ENCODE measurements around the gene ZMAT5.

Gene ZMAT5, protein sequence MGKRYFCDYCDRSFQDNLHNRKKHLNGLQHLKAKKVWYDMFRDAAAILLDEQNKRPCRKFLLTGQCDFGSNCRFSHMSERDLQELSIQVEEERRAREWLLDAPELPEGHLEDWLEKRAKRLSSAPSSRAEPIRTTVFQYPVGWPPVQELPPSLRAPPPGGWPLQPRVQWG

DNA sequence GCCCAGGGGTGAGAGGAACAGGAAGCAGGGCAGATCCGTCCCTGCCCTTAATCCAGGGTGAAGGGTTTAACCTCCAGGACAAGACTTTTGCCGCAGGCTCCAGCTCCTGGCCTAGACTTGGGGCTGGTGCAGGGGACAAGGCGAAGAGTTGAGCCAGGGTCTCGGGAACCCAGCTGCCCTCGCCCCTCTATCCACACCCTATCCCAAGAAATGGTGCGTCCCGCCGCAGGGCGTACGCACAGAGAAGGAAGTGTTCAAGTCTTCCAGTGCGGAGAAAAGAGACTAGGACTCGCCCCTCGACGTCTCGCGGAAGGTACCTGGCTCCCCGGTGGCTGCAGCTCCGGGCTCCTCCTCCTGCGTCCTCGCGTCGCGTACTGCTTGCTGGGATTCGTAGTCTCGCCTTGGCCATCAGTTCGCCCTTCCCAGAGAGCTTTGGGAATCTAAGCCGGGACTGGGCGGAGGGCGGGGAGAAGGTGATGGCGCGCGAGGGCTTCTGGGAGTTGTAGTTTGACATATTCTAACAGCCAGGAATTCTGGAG lies at the start of gene ZMAT5:
ZMAT5 (minus strand) TSS at position 376 of the 539 bp plus-strand sequence. CDS start 18,463 bp downstream, outside the sequence.
- in situ Hi-C loops (cut with HindIII; ENCODE audit: low pct_ligation_motif_present, low sequenced_read_pairs) = no loop called here
- no peak for TF ChIP-seq CTCF (IDR thresholded peaks at IDR 0.05; ENCODE audit: low read depth, low read length, missing control alignments)
- H3K27ac ChIP-seq = peak within 1 kb of the TSS; percentile 91

DNA sequence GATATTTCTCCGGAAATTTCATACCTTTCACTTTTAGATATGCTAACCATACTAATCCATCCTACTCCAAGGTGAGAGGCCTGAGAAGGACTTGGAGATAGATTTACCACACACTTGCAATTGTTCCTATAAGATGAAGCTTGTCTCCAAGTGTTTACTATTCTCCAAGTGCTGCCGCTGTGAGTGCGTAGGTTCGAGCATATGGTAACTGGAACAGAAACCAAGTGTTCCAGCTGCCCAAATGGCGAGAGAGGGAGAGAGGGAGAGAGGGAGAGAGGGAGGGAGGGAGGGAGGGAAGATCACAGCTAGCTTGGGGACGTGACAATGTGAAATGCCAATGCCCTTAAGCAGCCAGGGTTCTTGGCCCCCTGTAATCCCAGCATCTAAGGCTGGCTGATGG lies 49.7 kb upstream of the ZMAT5 start:
- no peak for DNase-seq
- no peak overlapping the region for H3K27ac ChIP-seq
- no peak overlapping the region for H3K4me3 ChIP-seq (ENCODE audit: low read depth, low read length)
- peaks cover 49% of the 10 kb centered on the region for H3K36me3 ChIP-seq (replicated peaks)
- in situ Hi-C loops (cut with HindIII; ENCODE audit: low pct_ligation_motif_present, low sequenced_read_pairs) = no loop called here
- TF ChIP-seq CTCF (IDR thresholded peaks at IDR 0.05; ENCODE audit: low read depth, low read length, missing control alignments) = no peak
- H3K27me3 ChIP-seq (replicated peaks) = no peaks in the 10 kb centered on the region

More for the DNA sequence above, at the start of gene ZMAT5:
- peak; percentile 96 for DNase-seq
- peaks cover 7% of the 10 kb centered on the region for H3K36me3 ChIP-seq (replicated peaks)
- H3K4me3 ChIP-seq (ENCODE audit: low read depth, low read length) = peak within 1 kb of the TSS; percentile 100
- no peaks in the 10 kb centered on the region for H3K27me3 ChIP-seq (replicated peaks)

DNA sequence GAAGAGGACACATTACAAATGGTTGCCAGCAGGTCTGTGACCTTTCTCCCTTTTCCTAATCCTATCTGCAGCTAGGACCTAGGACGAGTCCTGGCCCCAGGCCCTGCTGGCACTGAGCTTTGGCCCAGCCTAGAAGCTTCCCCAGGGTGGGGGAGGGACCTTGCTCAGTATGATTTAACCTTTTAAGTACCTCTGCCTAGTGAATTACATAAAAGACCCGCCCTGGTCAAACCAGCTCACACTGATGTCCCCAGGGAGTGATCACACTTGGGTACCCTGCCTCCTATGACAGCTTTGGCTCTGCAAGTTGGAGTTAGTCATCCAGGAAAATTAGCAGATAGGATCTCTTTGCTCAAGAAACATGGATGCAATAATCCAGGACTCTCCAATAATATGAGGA lies 49.3 kb upstream of the ZMAT5 start:
- in situ Hi-C loops (cut with HindIII; ENCODE audit: low pct_ligation_motif_present, low sequenced_read_pairs) = no loop called here
- Histone ChIP-seq H3K27me3 (replicated peaks) (no peaks in the 10 kb centered on the region), H3K4me3 (ENCODE audit: low read depth, low read length) (no peak overlapping the region), H3K27ac (no peak overlapping the region), H3K36me3 (replicated peaks) (peaks cover 51% of the 10 kb centered on the region)
- TF ChIP-seq CTCF (IDR thresholded peaks at IDR 0.05; ENCODE audit: low read depth, low read length, missing control alignments) = no peak
- DNase-seq = no peak

DNA sequence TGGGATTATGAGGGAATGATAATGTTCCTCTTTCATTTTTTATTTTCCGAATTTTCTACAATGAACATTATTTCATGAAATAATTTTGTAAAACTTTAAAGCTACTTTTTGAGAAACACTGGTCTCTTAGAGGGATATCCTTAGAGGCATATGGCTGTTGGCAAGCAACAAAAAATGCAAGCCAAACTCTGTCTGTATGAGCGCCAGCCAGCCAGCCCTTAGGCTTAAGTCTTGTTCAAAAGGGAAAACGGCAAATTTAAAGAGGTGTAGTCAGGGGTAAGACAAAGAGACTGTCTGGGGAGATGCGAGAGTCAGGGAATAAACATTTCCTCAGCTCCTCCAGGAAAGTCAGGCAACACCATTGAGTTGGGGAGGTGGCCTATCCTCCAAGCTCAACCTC lies 48.8 kb upstream of the ZMAT5 start:
- Histone ChIP-seq H3K27ac (no peak overlapping the region), H3K27me3 (replicated peaks) (no peaks in the 10 kb centered on the region), H3K36me3 (replicated peaks) (peaks cover 54% of the 10 kb centered on the region), H3K4me3 (ENCODE audit: low read depth, low read length) (no peak overlapping the region)
- no peak for TF ChIP-seq CTCF (IDR thresholded peaks at IDR 0.05; ENCODE audit: low read depth, low read length, missing control alignments)
- in situ Hi-C loops (cut with HindIII; ENCODE audit: low pct_ligation_motif_present, low sequenced_read_pairs) = no loop called here
- DNase-seq = no peak

DNA sequence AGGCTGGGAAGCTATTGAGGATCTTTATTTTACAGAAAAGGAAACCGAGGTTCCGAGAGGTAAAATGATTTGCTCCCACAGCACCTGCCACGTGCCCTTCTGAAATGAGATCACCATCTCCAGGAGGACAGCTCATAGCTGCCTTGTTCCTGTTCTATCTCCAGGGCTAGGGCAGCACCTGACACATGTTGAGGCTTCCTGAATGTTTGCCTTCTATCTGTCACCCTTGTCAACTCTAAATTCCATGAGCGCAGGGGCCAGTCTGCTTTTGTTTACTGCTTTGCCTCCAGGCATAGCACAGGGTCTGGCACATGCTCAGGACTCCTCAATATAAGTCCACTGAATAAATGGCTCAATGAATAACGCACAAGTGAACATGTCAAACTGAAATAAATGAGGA lies 47.2 kb upstream of the ZMAT5 start:
- no peak overlapping the region for H3K4me3 ChIP-seq (ENCODE audit: low read depth, low read length)
- in situ Hi-C loops (cut with HindIII; ENCODE audit: low pct_ligation_motif_present, low sequenced_read_pairs) = no loop called here
- peaks cover 56% of the 10 kb centered on the region for H3K36me3 ChIP-seq (replicated peaks)
- no peaks in the 10 kb centered on the region for H3K27me3 ChIP-seq (replicated peaks)
- TF ChIP-seq CTCF (IDR thresholded peaks at IDR 0.05; ENCODE audit: low read depth, low read length, missing control alignments) = no peak
- no peak overlapping the region for H3K27ac ChIP-seq
- DNase-seq = no peak

DNA sequence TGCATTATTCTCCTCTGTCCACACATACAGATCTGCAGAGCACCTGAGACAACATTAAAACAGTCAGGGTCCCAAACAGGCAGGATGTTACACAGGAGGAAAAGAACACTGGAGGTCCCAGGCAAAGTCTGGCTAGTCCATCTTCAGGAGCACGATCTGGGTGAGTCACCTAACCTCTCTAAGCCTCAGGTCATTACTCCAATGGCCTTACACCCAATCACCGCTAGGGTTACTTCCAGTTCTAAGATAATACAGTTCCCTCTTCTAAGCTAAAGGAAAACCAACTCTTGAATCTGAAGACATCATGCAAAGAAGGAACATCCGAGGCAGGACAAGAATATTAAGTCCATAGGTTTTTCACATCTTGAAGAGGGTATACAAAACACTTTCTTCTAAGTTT lies 46.8 kb upstream of the ZMAT5 start:
- peak; percentile 16 for DNase-seq
- Histone ChIP-seq H3K27ac (no peak overlapping the region), H3K27me3 (replicated peaks) (no peaks in the 10 kb centered on the region), H3K36me3 (replicated peaks) (peaks cover 52% of the 10 kb centered on the region), H3K4me3 (ENCODE audit: low read depth, low read length) (no peak overlapping the region)
- in situ Hi-C loops (cut with HindIII; ENCODE audit: low pct_ligation_motif_present, low sequenced_read_pairs) = no loop called here
- TF ChIP-seq CTCF (IDR thresholded peaks at IDR 0.05; ENCODE audit: low read depth, low read length, missing control alignments) = peak; percentile 36

Data from brain microvascular endothelial cell (primary cell).